ENCODE data around the gene BICD1.

The BICD1 gene

GRCh38 chr12:32418903-32419519, 312.4 kb downstream of the BICD1 start:
- no peak for DNase-seq

- no peak for DNase-seq
These were observed 312.9 kb downstream of the BICD1 start for GRCh38 chr12:32419520-32419960.

- no peak for DNase-seq
These were observed 313.7 kb downstream of the BICD1 start for GRCh38 chr12:32420356-32420755.

GRCh38 chr12:32423559-32423958, 316.9 kb downstream of the BICD1 start:
- DNase-seq, result no peak

GRCh38 chr12:32431025-32431424, 324.4 kb downstream of the BICD1 start:
- DNase-seq, result no peak

All from NCI-H2107 (cell line).